Activated CD8-positive, alpha-beta memory T cell treated with anti-CD3 and anti-CD28 coated beads, Interleukin-2, amount 10 ng/mL, durations not matched to agents 7 days and 5 days (primary cell): ENCODE measurements around the gene MYG1. TPM values are rescaled to one million over a fixed set of nuclear protein-coding genes. Genes with fewer than 3 reads are reported as not detected.

Experiments
- ATAC-seq: fragments of 150-1000 bp; cut with Tn5 transposase; one replicate; pipeline ENCODE4 v1.10.0; 2021; ENCODE audit warnings: moderate library complexity
- CTCF ChIA-PET: fragments of 350-600 bp; sonication (Branson Sonifier 250); formaldehyde crosslinking; loops from one replicate; lab custom pipeline; 2021; ENCODE audit warnings: antibody characterized with exemption; lab: Charles Lee
- DNase-seq: peaks from one replicate; pipeline ENCODE4 v3.0.0-alpha.2; 2020
- H3K27ac Mint-ChIP-seq: one replicate; pipeline ENCODE4 v1.8.0; 2021; ENCODE audit warnings: mild to moderate bottlenecking, mixed read lengths
- H3K27me3 Mint-ChIP-seq: one replicate; pipeline ENCODE4 v1.8.0; 2021; ENCODE audit warnings: mixed read lengths
- H3K36me3 Mint-ChIP-seq: one replicate; pipeline ENCODE4 v1.8.0; 2021; ENCODE audit warnings: mild to moderate bottlenecking, mixed read lengths
- H3K4me1 Mint-ChIP-seq: one replicate; pipeline ENCODE4 v1.8.0; 2021; ENCODE audit warnings: mixed read lengths
- H3K4me3 Mint-ChIP-seq: one replicate; pipeline ENCODE4 v1.8.0; 2021; ENCODE audit warnings: mild to moderate bottlenecking, moderate library complexity, mixed read lengths
- H3K9me3 Mint-ChIP-seq: one replicate; pipeline ENCODE4 v1.8.0; 2022; ENCODE audit warnings: low read depth, mixed read lengths
- total RNA-seq, 2 experiments: library from RNA; stranded (reverse); gene quantifications; one replicate each; pipeline ENCODE4 v1.2.3, GENCODE V29; 2021

MYG1 gene
- total RNA-seq, 2 experiments from 2014 or later: 51.7 to 65.5 TPM

DNA sequence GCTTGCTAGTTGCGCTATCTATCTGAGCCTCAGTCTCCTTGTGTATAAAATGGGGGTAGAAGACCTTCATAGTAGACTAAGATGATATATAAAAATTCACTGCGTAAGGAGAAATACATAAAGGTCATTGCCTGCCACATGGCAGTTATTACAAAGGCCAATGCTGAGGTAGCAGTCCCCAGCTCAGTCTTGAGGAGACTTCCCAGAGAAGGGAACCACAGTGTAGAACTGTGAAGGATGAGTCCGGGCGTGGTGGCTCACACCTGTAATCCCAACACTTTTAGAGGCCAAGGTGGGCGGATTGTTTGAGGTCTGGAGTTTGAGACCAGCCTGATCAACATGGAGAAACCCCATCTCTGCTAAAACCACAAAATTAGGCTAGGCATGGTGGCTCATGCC lies 53.8 kb downstream of the MYG1 start:
- H3K4me1 Mint-ChIP-seq: peaks cover 8% of the 10 kb centered on the region
- H3K9me3 Mint-ChIP-seq: no peaks in the 10 kb centered on the region
- H3K4me3 Mint-ChIP-seq: no peak overlapping the region
- no peak for DNase-seq
- no peak for ATAC-seq
- H3K27me3 Mint-ChIP-seq: no peaks in the 10 kb centered on the region
- CTCF ChIA-PET: interaction anchor here (0.5 to 9.8 kb wide), 25 partner anchors 8 to 163 kb away, joined by 3 to 160 read pairs (median 10); partner anchors contain the start of genes AAAS, AMHR2, NPFF and PRR13
- no peaks in the 10 kb centered on the region for H3K36me3 Mint-ChIP-seq
- H3K27ac Mint-ChIP-seq: no peak overlapping the region

DNA sequence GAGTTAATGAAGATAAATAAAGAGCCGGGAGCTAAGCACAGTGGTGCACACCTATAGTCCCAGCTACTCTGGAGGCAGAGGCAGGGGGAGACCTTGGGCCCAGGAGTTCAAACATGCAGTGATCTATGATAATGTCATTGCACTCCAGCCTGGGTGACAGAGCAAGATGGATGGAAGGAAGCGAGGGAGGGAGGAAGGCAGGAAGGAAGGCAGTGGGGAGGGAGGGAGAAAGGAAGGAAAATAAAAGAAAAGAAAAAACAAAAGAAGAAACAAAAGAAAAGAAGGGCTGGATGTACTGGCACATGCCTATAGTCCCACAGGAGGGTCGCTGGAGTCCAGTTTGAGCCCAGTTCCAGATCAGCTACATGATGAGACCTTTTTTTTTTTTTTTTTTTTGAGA lies 55.6 kb downstream of the MYG1 start:
- Mint-ChIP-seq H3K36me3 (no peaks in the 10 kb centered on the region), H3K4me3 (no peak overlapping the region), H3K4me1 (peaks cover 8% of the 10 kb centered on the region), H3K9me3 (no peaks in the 10 kb centered on the region), H3K27me3 (no peaks in the 10 kb centered on the region), H3K27ac (no peak overlapping the region)
- CTCF ChIA-PET: interaction anchor here (0.7 to 9.8 kb wide), 6 partner anchors 10 to 157 kb away, joined by 3 to 160 read pairs (median 7); partner anchors contain the start of gene AMHR2
- ATAC-seq (no peak), DNase-seq (no peak)

Other genes starting within 250 kb of the MYG1 start
- under 1 TPM; 0.58 to 0.89 TPM for gene TNS2, start 249.6 kb upstream of the MYG1 start, total RNA-seq
- 10 to 100 TPM; 27.8 to 29.7 TPM for gene SPRYD3, start 220.3 kb upstream of the MYG1 start, total RNA-seq
- 1 to 10 TPM; 1.8 to 3.9 TPM for gene IGFBP6, start 202.0 kb upstream of the MYG1 start, total RNA-seq
- 1 to 10 TPM; 1.1 to 5.9 TPM for gene SOAT2, start 196.2 kb upstream of the MYG1 start, total RNA-seq
- 10 to 100 TPM; 35.8 to 47.0 TPM for gene ZNF740, start 119.0 kb upstream of the MYG1 start, total RNA-seq
- 10 to 100 TPM; 19.6 to 28.1 TPM for gene CSAD, start 118.8 kb upstream of the MYG1 start, total RNA-seq
- 100 to 1,000 TPM; 567 to 729 TPM for gene ITGB7, start 92.4 kb upstream of the MYG1 start, total RNA-seq
- 10 to 100 TPM; 29.4 to 38.8 TPM for gene RARG, start 67.5 kb upstream of the MYG1 start, total RNA-seq
- 100 to 1,000 TPM in 1 of 2 experiments, 10 to 100 TPM in 1; 99.0 to 137 TPM for gene ESPL1, start 31.4 kb upstream of the MYG1 start, total RNA-seq
- 100 to 1,000 TPM; 283 to 298 TPM for gene PFDN5, start 4.2 kb upstream of the MYG1 start, total RNA-seq
- 10 to 100 TPM; 60.9 to 61.7 TPM for gene AAAS, start 21.9 kb downstream of the MYG1 start, total RNA-seq
- gene SP7, start 36.7 kb downstream of the MYG1 start, total RNA-seq: not detected
- 10 to 100 TPM; 68.7 to 71.8 TPM for gene SP1, start 80.5 kb downstream of the MYG1 start, total RNA-seq
- gene AMHR2, start 124.2 kb downstream of the MYG1 start, total RNA-seq: not detected
- 100 to 1,000 TPM; 235 to 244 TPM for gene PRR13, start 142.0 kb downstream of the MYG1 start, total RNA-seq
- gene PCBP2, start 152.4 kb downstream of the MYG1 start, total RNA-seq: 100 to 1,000 TPM; 721 to 867 TPM
- 10 to 100 TPM; 19.1 to 19.3 TPM for gene MAP3K12, start 199.8 kb downstream of the MYG1 start, total RNA-seq
- gene TARBP2, start 201.6 kb downstream of the MYG1 start, total RNA-seq: 10 to 100 TPM; 29.7 to 38.7 TPM
- not detected for gene NPFF, start 207.8 kb downstream of the MYG1 start, total RNA-seq